Activated CD8-positive, alpha-beta memory T cell treated with anti-CD3 and anti-CD28 coated beads, Interleukin-2, amount 50 U/mL, for 24 hours (primary cell): ENCODE data around the gene MRAS.
"Not testable (repeated sequence)": the region's sequence is repeated elsewhere in the genome, so short reads cannot be mapped to it uniquely, and the experiment has no call there.

Experiments used
- DNase-seq: peaks from one replicate; pipeline ENCODE4 v3.0.0-alpha.2; 2020; ENCODE audit errors: extremely low read depth

MRAS gene

GRCh38 chr3:138445236-138445635 lies 96.9 kb downstream of the MRAS start:
- DNase-seq, result no peak

GRCh38 chr3:138445654-138446053 lies 97.3 kb downstream of the MRAS start:
- no peak for DNase-seq

- no peak for DNase-seq
Observed at GRCh38 chr3:138448631-138449030, 100.3 kb downstream of the MRAS start.

- no peak for DNase-seq
Observed at GRCh38 chr3:138449490-138449889, 101.1 kb downstream of the MRAS start.

- DNase-seq, result no peak
Observed at GRCh38 chr3:138450181-138450580, 101.8 kb downstream of the MRAS start.

- no peak for DNase-seq
Observed at GRCh38 chr3:138450704-138451424, 102.5 kb downstream of the MRAS start.

- no peak for DNase-seq
Observed at GRCh38 chr3:138451595-138452162, 103.3 kb downstream of the MRAS start.

GRCh38 chr3:138452436-138452835 lies 104.1 kb downstream of the MRAS start:
- no peak for DNase-seq

GRCh38 chr3:138453940-138454339 lies 105.6 kb downstream of the MRAS start:
- not testable (repeated sequence) for DNase-seq
